ENCODE measurements around the gene HMSD.

Gene HMSD

GRCh38 chr18:63974991-63975390 lies 25.9 kb downstream of the HMSD start:
- Histone ChIP-seq H3K27ac (peak overlapping the region; percentile 73), H3K27me3 (no peaks in the 10 kb centered on the region), H3K36me3 (no peaks in the 10 kb centered on the region), H3K9me3 (no peaks in the 10 kb centered on the region), H3K4me1 (ENCODE audit: control insufficient read depth in 1 of 2, insufficient read depth in 1 of 2, low read depth in 1 of 2, low read length in 1 of 2) (peaks cover 44 to 46% of the 10 kb centered on the region in 2 experiments), H3K4me3 (ENCODE audit: low read depth in 1 of 2, low read length in 1 of 2) (no peak overlapping the region)
- TF ChIP-seq, protein P1, sequence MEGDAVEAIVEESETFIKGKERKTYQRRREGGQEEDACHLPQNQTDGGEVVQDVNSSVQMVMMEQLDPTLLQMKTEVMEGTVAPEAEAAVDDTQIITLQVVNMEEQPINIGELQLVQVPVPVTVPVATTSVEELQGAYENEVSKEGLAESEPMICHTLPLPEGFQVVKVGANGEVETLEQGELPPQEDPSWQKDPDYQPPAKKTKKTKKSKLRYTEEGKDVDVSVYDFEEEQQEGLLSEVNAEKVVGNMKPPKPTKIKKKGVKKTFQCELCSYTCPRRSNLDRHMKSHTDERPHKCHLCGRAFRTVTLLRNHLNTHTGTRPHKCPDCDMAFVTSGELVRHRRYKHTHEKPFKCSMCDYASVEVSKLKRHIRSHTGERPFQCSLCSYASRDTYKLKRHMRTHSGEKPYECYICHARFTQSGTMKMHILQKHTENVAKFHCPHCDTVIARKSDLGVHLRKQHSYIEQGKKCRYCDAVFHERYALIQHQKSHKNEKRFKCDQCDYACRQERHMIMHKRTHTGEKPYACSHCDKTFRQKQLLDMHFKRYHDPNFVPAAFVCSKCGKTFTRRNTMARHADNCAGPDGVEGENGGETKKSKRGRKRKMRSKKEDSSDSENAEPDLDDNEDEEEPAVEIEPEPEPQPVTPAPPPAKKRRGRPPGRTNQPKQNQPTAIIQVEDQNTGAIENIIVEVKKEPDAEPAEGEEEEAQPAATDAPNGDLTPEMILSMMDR (IDR thresholded peaks at IDR 0.05): no peak

- Histone ChIP-seq H3K9me3 (no peaks in the 10 kb centered on the region), H3K27me3 (no peaks in the 10 kb centered on the region), H3K4me1 (ENCODE audit: control insufficient read depth in 1 of 2, insufficient read depth in 1 of 2, low read depth in 1 of 2, low read length in 1 of 2) (peaks cover 47 to 52% of the 10 kb centered on the region in 2 experiments), H3K27ac (peak overlapping the region; percentile 73), H3K36me3 (no peaks in the 10 kb centered on the region), H3K4me3 (ENCODE audit: low read depth in 1 of 2, low read length in 1 of 2) (no peak overlapping the region)
- TF ChIP-seq, protein P1 (IDR thresholded peaks at IDR 0.05): no peak
Observed at GRCh38 chr18:63975628-63976027, 26.5 kb downstream of the HMSD start.

DNA sequence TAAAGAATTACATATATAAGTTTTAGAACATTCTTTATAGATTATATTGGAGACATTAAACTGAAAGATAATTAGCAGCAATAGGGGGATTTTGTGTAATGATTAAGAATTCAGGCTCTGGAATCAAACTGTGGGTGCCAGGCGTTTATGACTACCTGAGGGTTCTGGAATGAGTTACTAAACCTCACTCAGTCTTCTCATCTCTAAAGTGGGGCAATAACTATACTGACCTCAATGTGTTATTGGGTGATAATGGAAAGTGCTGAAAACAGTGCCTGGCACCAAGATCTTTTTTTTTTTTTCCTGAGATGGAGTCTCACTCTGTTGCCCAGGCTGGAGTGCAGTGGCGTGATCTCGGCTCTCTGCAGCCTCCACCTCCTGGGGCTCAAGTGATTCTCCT lies 27.9 kb downstream of the HMSD start:
- H3K4me1 ChIP-seq (ENCODE audit: control insufficient read depth in 1 of 2, insufficient read depth in 1 of 2, low read depth in 1 of 2, low read length in 1 of 2): peaks cover 47 to 53% of the 10 kb centered on the region in 2 experiments
- H3K36me3 ChIP-seq: peaks cover 4% of the 10 kb centered on the region
- H3K27ac ChIP-seq: no peak overlapping the region

DNA sequence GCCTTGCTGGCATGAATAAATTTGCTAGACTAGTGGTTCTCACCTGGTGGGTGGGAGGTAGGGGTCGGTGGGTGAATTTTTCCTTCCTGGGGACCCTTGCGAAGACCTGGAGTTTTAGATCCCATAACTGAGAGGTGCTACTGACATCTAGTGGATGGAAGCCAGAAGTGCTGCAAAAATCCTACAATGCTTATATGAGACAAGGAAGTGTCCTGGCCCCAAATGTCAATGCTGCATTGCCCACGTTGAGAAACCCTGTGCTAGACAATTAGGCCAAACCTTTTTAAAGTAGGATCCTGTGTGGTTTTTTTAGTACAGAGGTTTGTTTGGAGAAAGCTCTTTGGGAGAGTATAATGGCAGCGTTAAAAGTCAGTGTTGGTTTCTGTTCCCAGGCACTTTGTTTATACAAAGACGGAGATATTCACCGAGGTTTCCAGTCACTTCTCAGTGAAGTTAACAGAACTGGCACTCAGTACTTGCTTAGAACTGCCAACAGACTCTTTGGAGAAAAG lies 30.4 kb downstream of the HMSD start:
- no peaks in the 10 kb centered on the region for H3K9me3 ChIP-seq
- no peak overlapping the region for H3K4me3 ChIP-seq (ENCODE audit: low read depth in 1 of 2, low read length in 1 of 2)
- TF ChIP-seq, protein P1 (IDR thresholded peaks at IDR 0.05): peak; percentile 84
- peak overlapping the region; percentile 56 for H3K27ac ChIP-seq
- no peaks in the 10 kb centered on the region for H3K27me3 ChIP-seq
- peaks cover 27% of the 10 kb centered on the region for H3K36me3 ChIP-seq
- H3K4me1 ChIP-seq (ENCODE audit: control insufficient read depth in 1 of 2, insufficient read depth in 1 of 2, low read depth in 1 of 2, low read length in 1 of 2): peaks cover 54 to 59% of the 10 kb centered on the region in 2 experiments

More for the DNA sequence above, 27.9 kb downstream of the HMSD start:
- Histone ChIP-seq H3K27me3 (no peaks in the 10 kb centered on the region), H3K4me3 (ENCODE audit: low read depth in 1 of 2, low read length in 1 of 2) (no peak overlapping the region), H3K9me3 (no peaks in the 10 kb centered on the region)
- TF ChIP-seq, protein P1 (IDR thresholded peaks at IDR 0.05): no peak

DNA sequence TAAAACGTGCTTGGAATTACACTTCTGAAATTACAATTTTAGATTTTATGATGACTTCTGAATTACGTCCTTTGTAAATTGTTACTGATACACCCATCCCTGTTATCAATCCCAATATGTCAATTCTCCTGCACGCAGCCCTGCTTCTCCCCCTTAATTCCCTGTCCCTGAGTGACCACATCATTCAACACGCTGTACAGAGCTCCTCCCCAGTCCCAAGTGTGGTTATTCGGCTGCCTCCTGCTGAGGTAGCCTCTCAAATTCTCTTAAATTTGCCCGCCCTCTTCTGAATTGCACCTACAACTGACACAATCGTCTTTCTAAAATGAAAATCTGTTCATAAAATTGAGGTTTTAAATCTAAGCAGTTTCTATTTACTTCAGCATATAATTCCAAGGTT lies 30.9 kb downstream of the HMSD start:
- H3K36me3 ChIP-seq: peaks cover 28% of the 10 kb centered on the region
- H3K9me3 ChIP-seq: no peaks in the 10 kb centered on the region
- TF ChIP-seq, protein P1 (IDR thresholded peaks at IDR 0.05): no peak
- peaks cover 49 to 54% of the 10 kb centered on the region in 2 experiments for H3K4me1 ChIP-seq (ENCODE audit: control insufficient read depth in 1 of 2, insufficient read depth in 1 of 2, low read depth in 1 of 2, low read length in 1 of 2)
- H3K4me3 ChIP-seq (ENCODE audit: low read depth in 1 of 2, low read length in 1 of 2): no peak overlapping the region
- H3K27ac ChIP-seq: peak overlapping the region; percentile 56
- no peaks in the 10 kb centered on the region for H3K27me3 ChIP-seq

Data from neutrophil (primary cell).